Suppressor macrophage treated with lipopolysaccharide for 1 hour (primary cell): ENCODE data around the gene MOB4.
A peak's percentile ranks its signal among the peaks of the same experiment; 100 is the strongest.
"Not testable (repeated sequence)": the region's sequence is repeated elsewhere in the genome, so short reads cannot be mapped to it uniquely, and the experiment has no call there.

Source experiments
- DNase-seq, 3 donors: peaks; one replicate each; pipeline ENCODE4 v3.0.0-alpha.2; 2020 to 2022

Gene MOB4

GRCh38 chr2:197515315-197515738, 539 bp upstream of the MOB4 start:
- peak; percentile 10 to 35 (median 17) for DNase-seq

- peak in 2 of 3 donors; percentile 17 to 39 for DNase-seq
These were observed 511 bp downstream of the MOB4 start for GRCh38 chr2:197516393-197516761.

- no peak for DNase-seq
These were observed 1.3 kb downstream of the MOB4 start for GRCh38 chr2:197517150-197517549.

- DNase-seq, result no peak
These were observed 22.5 kb downstream of the MOB4 start for GRCh38 chr2:197538412-197538811.

GRCh38 chr2:197539734-197540133, 23.9 kb downstream of the MOB4 start:
- DNase-seq, result no peak

- no peak for DNase-seq
These were observed 27.3 kb downstream of the MOB4 start for GRCh38 chr2:197543206-197543605.

- no peak for DNase-seq
These were observed 31.5 kb downstream of the MOB4 start for GRCh38 chr2:197547163-197547900.

GRCh38 chr2:197548582-197548981, 32.7 kb downstream of the MOB4 start:
- no peak for DNase-seq

GRCh38 chr2:197551260-197551659, 35.4 kb downstream of the MOB4 start:
- DNase-seq, result not testable (repeated sequence)

- no peak for DNase-seq
These were observed 39.6 kb downstream of the MOB4 start for GRCh38 chr2:197555467-197555866.

GRCh38 chr2:197556456-197556855, 40.6 kb downstream of the MOB4 start:
- DNase-seq, result peak; percentile 38 to 62 (median 56)

- no peak for DNase-seq
These were observed 42.5 kb downstream of the MOB4 start for GRCh38 chr2:197558393-197558792.

GRCh38 chr2:197559681-197560080, 43.8 kb downstream of the MOB4 start:
- DNase-seq, result no peak

GRCh38 chr2:197560146-197560665, 44.3 kb downstream of the MOB4 start:
- no peak for DNase-seq

GRCh38 chr2:197571627-197572271, 55.9 kb downstream of the MOB4 start:
- no peak for DNase-seq

- DNase-seq, result no peak
These were observed 57.7 kb downstream of the MOB4 start for GRCh38 chr2:197573608-197574007.

- no peak for DNase-seq
These were observed 60.1 kb downstream of the MOB4 start for GRCh38 chr2:197575987-197576386.

GRCh38 chr2:197576631-197577030, 60.8 kb downstream of the MOB4 start:
- no peak for DNase-seq

- DNase-seq, result no peak
These were observed 61.6 kb downstream of the MOB4 start for GRCh38 chr2:197577446-197577845.

- not testable (repeated sequence) for DNase-seq
These were observed 62.4 kb downstream of the MOB4 start for GRCh38 chr2:197578294-197578693.

- DNase-seq, result not testable (repeated sequence)
These were observed 64.3 kb downstream of the MOB4 start for GRCh38 chr2:197580166-197580565.

- not testable (repeated sequence) for DNase-seq
These were observed 71.4 kb downstream of the MOB4 start for GRCh38 chr2:197587255-197587654.

- no peak for DNase-seq
These were observed 75.6 kb downstream of the MOB4 start for GRCh38 chr2:197591339-197592072.

- no peak for DNase-seq
These were observed 80.9 kb downstream of the MOB4 start for GRCh38 chr2:197596766-197597165.
